ENCODE results near the gene BCS1L. TPM values are rescaled to one million over a fixed set of nuclear protein-coding genes. Genes with fewer than 3 reads are reported as not detected.

Gene BCS1L
- total RNA-seq, 1 donor from 2014 or later = 61.3 TPM

DNA sequence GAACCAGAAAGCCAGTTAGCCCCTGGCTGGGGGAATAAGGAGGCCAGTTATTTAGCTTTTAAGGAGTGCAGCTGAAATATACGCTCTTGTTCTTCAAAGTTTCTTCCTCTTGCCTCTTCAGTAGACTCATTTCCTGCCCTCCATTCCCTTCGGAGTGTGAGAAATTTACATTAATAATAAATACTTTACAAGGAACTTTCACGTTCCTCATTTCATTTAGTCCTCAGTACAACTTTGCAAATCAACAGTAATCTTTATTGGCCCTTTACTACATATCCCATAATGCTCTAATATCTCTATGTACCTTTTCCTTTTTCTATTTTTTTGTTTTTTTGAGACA is 36.1 kb upstream of the BCS1L start:
- Histone ChIP-seq H3K4me3 (ENCODE audit: low read depth, low read length) (no peak overlapping the region), H3K27me3 (ENCODE audit: control insufficient read depth, insufficient read depth, low read length) (no peaks in the 10 kb centered on the region), H3K36me3 (ENCODE audit: control insufficient read depth, insufficient read depth, low read length) (no peaks in the 10 kb centered on the region)
- DNase-seq (ENCODE audit: low read depth) = no peak
- FAIRE-seq = no peak
- TF ChIP-seq, protein P1, sequence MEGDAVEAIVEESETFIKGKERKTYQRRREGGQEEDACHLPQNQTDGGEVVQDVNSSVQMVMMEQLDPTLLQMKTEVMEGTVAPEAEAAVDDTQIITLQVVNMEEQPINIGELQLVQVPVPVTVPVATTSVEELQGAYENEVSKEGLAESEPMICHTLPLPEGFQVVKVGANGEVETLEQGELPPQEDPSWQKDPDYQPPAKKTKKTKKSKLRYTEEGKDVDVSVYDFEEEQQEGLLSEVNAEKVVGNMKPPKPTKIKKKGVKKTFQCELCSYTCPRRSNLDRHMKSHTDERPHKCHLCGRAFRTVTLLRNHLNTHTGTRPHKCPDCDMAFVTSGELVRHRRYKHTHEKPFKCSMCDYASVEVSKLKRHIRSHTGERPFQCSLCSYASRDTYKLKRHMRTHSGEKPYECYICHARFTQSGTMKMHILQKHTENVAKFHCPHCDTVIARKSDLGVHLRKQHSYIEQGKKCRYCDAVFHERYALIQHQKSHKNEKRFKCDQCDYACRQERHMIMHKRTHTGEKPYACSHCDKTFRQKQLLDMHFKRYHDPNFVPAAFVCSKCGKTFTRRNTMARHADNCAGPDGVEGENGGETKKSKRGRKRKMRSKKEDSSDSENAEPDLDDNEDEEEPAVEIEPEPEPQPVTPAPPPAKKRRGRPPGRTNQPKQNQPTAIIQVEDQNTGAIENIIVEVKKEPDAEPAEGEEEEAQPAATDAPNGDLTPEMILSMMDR (IDR thresholded peaks at IDR 0.05; ENCODE audit: insufficient read depth, low read length, severe bottlenecking) = no peak

DNA sequence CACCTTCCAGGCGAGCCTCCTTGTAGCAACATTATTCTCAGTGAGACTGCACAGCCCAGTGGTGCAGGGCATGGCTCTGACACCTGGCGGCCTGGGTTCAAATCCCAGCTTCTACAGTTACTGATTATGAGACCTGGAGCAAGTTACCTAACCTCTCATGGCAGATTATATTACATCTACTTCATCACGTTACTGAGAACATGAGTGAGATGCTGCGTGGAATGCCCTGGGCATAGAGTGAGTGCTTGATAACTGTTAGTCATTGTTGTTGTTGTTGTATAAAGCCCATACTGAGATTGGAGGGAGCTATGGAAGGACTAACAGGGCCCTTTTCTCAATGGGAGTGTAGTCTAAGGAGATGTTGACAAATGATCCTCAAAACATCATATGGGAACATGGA is 33.1 kb upstream of the BCS1L start:
- no peak for FAIRE-seq
- H3K27me3 ChIP-seq (ENCODE audit: control insufficient read depth, insufficient read depth, low read length) = no peaks in the 10 kb centered on the region
- peaks cover 1% of the 10 kb centered on the region for H3K36me3 ChIP-seq (ENCODE audit: control insufficient read depth, insufficient read depth, low read length)
- no peak overlapping the region for H3K4me3 ChIP-seq (ENCODE audit: low read depth, low read length)
- DNase-seq (ENCODE audit: low read depth) = no peak
- TF ChIP-seq, protein P1 (IDR thresholded peaks at IDR 0.05; ENCODE audit: insufficient read depth, low read length, severe bottlenecking) = no peak

DNA sequence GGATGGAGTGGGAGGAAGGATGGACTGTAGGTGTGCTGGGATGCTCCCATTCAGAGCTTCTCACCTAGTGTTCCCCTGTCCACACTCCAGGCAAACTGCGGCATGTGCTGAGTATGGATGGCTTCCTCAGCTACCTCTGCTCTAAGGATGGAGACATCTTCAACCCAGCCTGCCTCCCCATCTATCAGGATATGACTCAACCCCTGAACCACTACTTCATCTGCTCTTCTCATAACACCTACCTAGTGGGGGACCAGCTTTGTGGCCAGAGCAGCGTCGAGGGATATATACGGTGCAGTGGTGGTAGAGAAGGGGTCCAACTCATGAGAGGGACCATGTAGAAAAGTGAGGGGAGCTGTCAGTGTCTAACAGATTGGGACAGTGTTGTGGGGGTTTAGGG is 31.5 kb upstream of the BCS1L start:
- no peaks in the 10 kb centered on the region for H3K27me3 ChIP-seq (ENCODE audit: control insufficient read depth, insufficient read depth, low read length)
- TF ChIP-seq, protein P1 (IDR thresholded peaks at IDR 0.05; ENCODE audit: insufficient read depth, low read length, severe bottlenecking) = no peak
- peaks cover 1% of the 10 kb centered on the region for H3K36me3 ChIP-seq (ENCODE audit: control insufficient read depth, insufficient read depth, low read length)
- H3K4me3 ChIP-seq (ENCODE audit: low read depth, low read length) = no peak overlapping the region
- FAIRE-seq (no peak), DNase-seq (ENCODE audit: low read depth) (no peak)

DNA sequence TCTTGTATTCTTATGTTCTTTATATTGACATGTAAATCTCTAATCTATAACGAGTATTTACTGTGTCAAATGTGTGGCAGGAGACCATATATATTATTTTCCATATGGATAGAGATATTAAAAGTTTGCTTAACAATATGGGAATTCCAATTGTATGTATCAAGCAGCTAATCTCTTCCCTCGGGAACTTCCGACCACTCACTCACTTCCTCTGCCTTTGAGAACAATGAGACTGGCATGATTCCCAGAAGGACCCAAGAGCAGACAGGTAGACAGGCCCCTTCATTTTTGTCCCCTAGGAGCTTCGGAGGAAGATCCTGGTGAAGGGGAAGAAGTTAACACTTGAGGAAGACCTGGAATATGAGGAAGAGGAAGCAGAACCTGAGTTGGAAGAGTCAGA is 27.6 kb upstream of the BCS1L start:
- TF ChIP-seq, protein P1 (IDR thresholded peaks at IDR 0.05; ENCODE audit: insufficient read depth, low read length, severe bottlenecking) = no peak
- peak; percentile 91 for DNase-seq (ENCODE audit: low read depth)
- Histone ChIP-seq H3K4me3 (ENCODE audit: low read depth, low read length) (no peak overlapping the region), H3K27me3 (ENCODE audit: control insufficient read depth, insufficient read depth, low read length) (no peaks in the 10 kb centered on the region), H3K36me3 (ENCODE audit: control insufficient read depth, insufficient read depth, low read length) (peaks cover 3% of the 10 kb centered on the region)
- no peak for FAIRE-seq

DNA sequence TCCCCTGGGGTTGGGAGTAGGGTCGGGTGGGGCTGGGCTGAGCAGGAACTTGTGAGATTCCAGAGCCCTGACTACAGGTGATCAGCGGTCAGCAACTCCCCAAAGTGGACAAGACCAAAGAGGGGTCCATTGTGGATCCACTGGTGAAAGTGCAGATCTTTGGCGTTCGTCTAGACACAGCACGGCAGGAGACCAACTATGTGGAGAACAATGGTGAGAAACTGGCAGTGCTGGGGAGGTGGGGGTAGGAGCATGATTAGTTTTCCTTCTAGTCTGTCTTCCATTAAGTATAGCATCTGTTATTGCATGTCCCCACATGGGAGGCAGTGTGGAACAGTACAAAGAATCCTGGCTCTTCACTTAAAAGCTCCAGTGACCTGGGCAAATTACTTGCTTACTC is 23.8 kb upstream of the BCS1L start:
- FAIRE-seq = no peak

DNA sequence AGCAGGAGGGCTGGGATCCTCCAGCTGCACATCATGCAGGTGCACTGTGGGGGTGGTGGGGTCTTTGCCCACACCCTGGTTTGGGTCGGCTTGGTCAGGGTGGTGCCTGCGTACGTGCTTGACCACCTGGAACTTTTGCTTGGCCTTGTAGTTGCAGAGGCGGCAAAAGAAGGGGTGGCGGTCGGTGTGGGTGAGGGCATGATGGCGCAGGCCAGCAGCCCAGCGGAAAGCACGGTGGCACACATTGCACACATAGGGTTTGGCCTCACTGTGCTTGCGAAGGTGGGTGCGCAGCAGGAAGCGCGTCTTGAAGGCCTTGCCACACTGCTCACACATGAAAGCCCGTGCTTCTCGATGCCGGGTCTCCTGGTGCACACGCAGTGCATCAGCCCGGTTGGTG is 21.1 kb upstream of the BCS1L start:
- Histone ChIP-seq H3K4me3 (ENCODE audit: low read depth, low read length) (no peak overlapping the region), H3K36me3 (ENCODE audit: control insufficient read depth, insufficient read depth, low read length) (peaks cover 26% of the 10 kb centered on the region), H3K27me3 (ENCODE audit: control insufficient read depth, insufficient read depth, low read length) (no peaks in the 10 kb centered on the region)
- DNase-seq (ENCODE audit: low read depth) = no peak
- no peak for FAIRE-seq
- TF ChIP-seq, protein P1 (IDR thresholded peaks at IDR 0.05; ENCODE audit: insufficient read depth, low read length, severe bottlenecking) = no peak

More for the DNA sequence above, 23.8 kb upstream of the BCS1L start:
- no peak for DNase-seq (ENCODE audit: low read depth)
- Histone ChIP-seq H3K27me3 (ENCODE audit: control insufficient read depth, insufficient read depth, low read length) (no peaks in the 10 kb centered on the region), H3K4me3 (ENCODE audit: low read depth, low read length) (no peak overlapping the region), H3K36me3 (ENCODE audit: control insufficient read depth, insufficient read depth, low read length) (peaks cover 10% of the 10 kb centered on the region)
- TF ChIP-seq, protein P1 (IDR thresholded peaks at IDR 0.05; ENCODE audit: insufficient read depth, low read length, severe bottlenecking) = no peak

Data from bronchial epithelial cell (primary cell).